WERI-Rb-1 (cell line): ENCODE measurements around the gene TLX1.

Experiments
- DNase-seq: peaks from one replicate; pipeline ENCODE4 v3.0.0-alpha.2; 2020
- H3K27ac ChIP-seq: fragments of 250-450 bp; sonication (Bioruptor Pico); 2 replicates; pipeline ENCODE4 v1.5.1; 2020; ENCODE audit warnings: mild to moderate bottlenecking, moderate library complexity
- H3K27me3 ChIP-seq: fragments of 250-450 bp; sonication (Bioruptor Pico); 2 replicates; pipeline ENCODE4 v1.5.1; 2021; ENCODE audit warnings: mild to moderate bottlenecking, low read depth, moderate library complexity; ENCODE audit not compliant: insufficient read depth, severe bottlenecking
- H3K36me3 ChIP-seq: fragments of 250-450 bp; sonication (Bioruptor Pico); 2 replicates; pipeline ENCODE4 v1.5.1; 2020; ENCODE audit warnings: mild to moderate bottlenecking, moderate library complexity
- H3K4me3 ChIP-seq: 2 replicates; pipeline ENCODE4 v1.5.1; 2011; ENCODE audit warnings: low read depth, mild to moderate bottlenecking, control low read depth, low read length
- H3K9me3 ChIP-seq: fragments of 250-450 bp; sonication (Bioruptor Pico); 2 replicates; pipeline ENCODE4 v1.5.1; 2021; ENCODE audit warnings: mild to moderate bottlenecking, moderate library complexity; ENCODE audit not compliant: severe bottlenecking
- TF ChIP-seq, protein P1 (sequence below): IDR thresholded peaks from 2 replicates; pipeline ENCODE4 v1.5.1; 2011; ENCODE audit warnings: low read depth, mild to moderate bottlenecking, control low read depth, inconsistent platforms, low read length

TLX1 gene

DNA sequence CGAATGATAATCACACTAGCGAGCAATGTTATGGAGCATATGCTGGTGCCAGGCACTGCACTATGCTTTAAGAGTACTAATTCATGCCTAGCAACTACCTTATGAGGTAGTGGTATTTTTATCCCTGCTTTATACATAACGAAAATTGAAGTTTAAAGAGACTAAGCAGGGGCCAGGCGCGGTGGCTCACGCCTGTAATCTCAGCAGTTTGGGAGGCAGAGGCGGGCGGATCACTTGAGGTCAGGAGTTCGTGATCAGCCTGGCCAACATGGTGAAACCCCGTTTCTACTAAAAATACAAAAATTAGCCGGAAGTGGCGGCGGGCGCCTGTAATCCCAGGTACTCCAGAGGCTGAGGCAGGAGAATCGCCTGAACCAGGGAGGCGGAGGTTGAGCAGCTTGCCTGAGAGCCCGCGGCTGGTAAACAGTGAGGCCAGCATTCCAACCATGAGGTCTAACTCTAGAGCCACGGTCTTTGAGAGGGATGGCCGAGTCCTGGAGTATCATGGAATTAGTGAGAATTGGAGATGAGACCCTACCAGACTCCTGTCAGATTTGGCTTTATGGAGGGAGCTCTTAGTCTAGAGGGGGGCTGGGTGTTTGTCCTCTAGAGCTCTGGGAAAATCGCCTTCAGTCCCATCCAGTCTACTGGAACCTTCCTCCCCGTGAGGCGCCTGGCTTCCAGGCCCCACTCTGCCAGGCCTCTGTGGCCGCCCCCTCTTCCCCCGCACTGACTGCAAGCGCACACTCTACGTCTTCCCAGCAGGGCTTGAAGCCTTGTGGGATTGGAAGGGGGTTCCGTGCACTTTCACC is 11.6 kb downstream of the TLX1 start:
- TF ChIP-seq, protein P1, sequence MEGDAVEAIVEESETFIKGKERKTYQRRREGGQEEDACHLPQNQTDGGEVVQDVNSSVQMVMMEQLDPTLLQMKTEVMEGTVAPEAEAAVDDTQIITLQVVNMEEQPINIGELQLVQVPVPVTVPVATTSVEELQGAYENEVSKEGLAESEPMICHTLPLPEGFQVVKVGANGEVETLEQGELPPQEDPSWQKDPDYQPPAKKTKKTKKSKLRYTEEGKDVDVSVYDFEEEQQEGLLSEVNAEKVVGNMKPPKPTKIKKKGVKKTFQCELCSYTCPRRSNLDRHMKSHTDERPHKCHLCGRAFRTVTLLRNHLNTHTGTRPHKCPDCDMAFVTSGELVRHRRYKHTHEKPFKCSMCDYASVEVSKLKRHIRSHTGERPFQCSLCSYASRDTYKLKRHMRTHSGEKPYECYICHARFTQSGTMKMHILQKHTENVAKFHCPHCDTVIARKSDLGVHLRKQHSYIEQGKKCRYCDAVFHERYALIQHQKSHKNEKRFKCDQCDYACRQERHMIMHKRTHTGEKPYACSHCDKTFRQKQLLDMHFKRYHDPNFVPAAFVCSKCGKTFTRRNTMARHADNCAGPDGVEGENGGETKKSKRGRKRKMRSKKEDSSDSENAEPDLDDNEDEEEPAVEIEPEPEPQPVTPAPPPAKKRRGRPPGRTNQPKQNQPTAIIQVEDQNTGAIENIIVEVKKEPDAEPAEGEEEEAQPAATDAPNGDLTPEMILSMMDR, result no peak
- H3K4me3 ChIP-seq, result no peak overlapping the region
- no peaks in the 10 kb centered on the region for H3K27me3 ChIP-seq
- H3K36me3 ChIP-seq, result no peaks in the 10 kb centered on the region
- no peak for DNase-seq
- no peaks in the 10 kb centered on the region for H3K9me3 ChIP-seq
- H3K27ac ChIP-seq, result no peak overlapping the region

DNA sequence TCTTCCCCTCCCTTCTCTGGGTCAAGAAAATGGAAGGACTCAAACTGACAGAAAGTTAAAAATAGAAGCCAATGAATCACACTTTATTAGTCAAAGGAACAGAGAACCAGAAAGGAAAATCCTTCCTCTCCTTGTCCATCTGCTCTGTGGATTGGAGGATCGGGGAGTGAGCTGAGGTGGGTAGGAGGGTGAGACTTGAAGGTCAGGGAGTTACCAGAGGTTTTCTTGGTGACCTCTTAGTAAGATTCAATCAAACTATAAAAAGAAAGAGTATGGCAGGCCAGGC is 12.2 kb downstream of the TLX1 start:
- Histone ChIP-seq H3K27me3 (no peaks in the 10 kb centered on the region), H3K36me3 (no peaks in the 10 kb centered on the region), H3K9me3 (no peaks in the 10 kb centered on the region), H3K27ac (no peak overlapping the region), H3K4me3 (no peak overlapping the region)
- TF ChIP-seq, protein P1, result no peak
- DNase-seq, result no peak

DNA sequence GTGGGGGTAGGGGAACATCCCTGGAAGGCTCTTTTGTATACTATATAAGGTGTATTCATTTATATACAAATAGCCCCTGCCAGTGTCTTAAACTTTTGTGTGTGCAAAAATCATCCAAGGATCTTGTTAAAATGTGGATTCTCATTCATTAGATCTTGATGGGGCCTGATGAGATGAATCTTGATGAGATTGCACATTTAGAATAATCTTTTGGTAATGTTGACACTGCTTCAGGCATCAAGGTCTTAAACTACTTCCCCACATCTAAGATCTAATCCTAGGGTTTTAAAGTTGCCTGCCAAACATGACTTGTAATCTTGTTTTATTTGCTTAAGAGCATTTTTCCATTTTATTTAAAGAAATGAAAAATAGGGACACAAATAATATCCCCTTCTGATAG is 13.0 kb downstream of the TLX1 start:
- Histone ChIP-seq H3K4me3 (no peak overlapping the region), H3K27me3 (no peaks in the 10 kb centered on the region), H3K9me3 (no peaks in the 10 kb centered on the region), H3K36me3 (no peaks in the 10 kb centered on the region), H3K27ac (no peak overlapping the region)
- DNase-seq, result no peak
- TF ChIP-seq, protein P1, result no peak

DNA sequence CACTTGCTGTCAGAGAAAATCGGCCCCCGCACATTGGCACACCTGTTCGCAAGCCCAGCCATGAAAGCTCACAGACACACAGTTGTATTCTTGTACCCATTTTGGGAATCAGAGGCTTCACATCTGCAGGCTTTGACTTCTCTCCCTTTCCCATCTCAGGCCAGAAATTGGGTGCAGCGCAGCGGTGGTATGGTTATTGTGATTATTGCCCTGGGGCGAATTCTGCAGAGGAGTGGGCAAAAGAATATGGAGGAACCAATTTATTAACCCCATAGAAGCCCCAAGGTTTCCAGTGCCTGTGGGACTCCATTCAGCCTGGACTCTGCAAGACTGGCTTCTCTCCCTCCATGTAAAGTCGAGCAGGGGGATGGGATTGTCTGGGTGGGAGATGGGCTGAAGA is 14.0 kb downstream of the TLX1 start:
- no peaks in the 10 kb centered on the region for H3K27me3 ChIP-seq

DNA sequence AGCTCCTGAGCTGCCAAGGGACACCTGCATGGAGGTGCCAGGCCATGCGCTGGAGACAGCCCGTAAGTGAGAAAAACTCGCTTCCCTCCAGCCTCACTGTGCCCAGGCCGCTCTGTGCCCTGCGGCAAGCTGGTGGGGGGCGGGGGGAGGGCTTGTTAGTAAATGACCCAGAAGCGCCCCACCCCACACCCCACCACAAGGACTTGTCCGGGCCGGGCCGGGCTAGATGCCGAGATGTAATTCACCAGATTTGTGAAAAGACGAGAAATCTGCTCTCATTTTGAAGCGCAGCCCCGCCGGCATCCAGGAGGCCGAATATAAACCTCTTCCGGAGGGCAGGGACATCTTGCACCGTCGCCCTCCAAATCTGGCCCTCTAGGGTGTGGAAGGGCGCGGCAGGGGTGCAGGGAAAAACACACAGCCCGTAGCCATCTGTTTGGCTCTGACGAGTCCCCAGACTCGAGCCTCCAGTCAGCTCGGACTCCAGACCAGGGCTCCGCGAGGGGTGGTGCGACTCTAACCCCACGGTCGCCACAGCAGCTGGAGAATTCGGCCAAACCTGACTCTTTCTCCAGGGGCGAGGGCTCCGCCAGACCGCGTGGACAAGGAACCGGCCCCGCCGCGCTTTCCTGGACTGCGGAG is 14.8 kb downstream of the TLX1 start:
- H3K9me3 ChIP-seq, result peaks cover 2% of the 10 kb centered on the region
- H3K27me3 ChIP-seq, result no peaks in the 10 kb centered on the region
- TF ChIP-seq, protein P1, result no peak
- no peak for DNase-seq
- no peaks in the 10 kb centered on the region for H3K36me3 ChIP-seq
- no peak overlapping the region for H3K4me3 ChIP-seq
- no peak overlapping the region for H3K27ac ChIP-seq

More for the DNA sequence above, 14.0 kb downstream of the TLX1 start:
- TF ChIP-seq, protein P1, result no peak
- no peak overlapping the region for H3K27ac ChIP-seq
- no peak overlapping the region for H3K4me3 ChIP-seq
- peaks cover 2% of the 10 kb centered on the region for H3K9me3 ChIP-seq
- no peaks in the 10 kb centered on the region for H3K36me3 ChIP-seq
- no peak for DNase-seq
